C4-2B (cell line): Measurements from ENCODE around the gene MAB21L2.

Experiments
- H3K27ac ChIP-seq: fragments of 450-650 bp; 2 replicates; pipeline ENCODE4 v1.5.1; 2017
- ZFX ChIP-seq: fragments of 450-650 bp; IDR thresholded peaks from 2 replicates; pipeline ENCODE4 v1.6.1; 2017
- TF ChIP-seq, protein P1 (sequence below): fragments of 450-650 bp; conservative IDR thresholded peaks from 2 replicates; pipeline ENCODE4 v1.5.1; 2017; ENCODE audit warnings: mild to moderate bottlenecking

The MAB21L2 gene

GRCh38 chr4:150583287-150584110 is 1.5 kb downstream of the MAB21L2 start:
- no peak for TF ChIP-seq ZFX
- no peak overlapping the region for H3K27ac ChIP-seq

- no peak overlapping the region for H3K27ac ChIP-seq
- no peak for TF ChIP-seq ZFX
- TF ChIP-seq, protein P1, sequence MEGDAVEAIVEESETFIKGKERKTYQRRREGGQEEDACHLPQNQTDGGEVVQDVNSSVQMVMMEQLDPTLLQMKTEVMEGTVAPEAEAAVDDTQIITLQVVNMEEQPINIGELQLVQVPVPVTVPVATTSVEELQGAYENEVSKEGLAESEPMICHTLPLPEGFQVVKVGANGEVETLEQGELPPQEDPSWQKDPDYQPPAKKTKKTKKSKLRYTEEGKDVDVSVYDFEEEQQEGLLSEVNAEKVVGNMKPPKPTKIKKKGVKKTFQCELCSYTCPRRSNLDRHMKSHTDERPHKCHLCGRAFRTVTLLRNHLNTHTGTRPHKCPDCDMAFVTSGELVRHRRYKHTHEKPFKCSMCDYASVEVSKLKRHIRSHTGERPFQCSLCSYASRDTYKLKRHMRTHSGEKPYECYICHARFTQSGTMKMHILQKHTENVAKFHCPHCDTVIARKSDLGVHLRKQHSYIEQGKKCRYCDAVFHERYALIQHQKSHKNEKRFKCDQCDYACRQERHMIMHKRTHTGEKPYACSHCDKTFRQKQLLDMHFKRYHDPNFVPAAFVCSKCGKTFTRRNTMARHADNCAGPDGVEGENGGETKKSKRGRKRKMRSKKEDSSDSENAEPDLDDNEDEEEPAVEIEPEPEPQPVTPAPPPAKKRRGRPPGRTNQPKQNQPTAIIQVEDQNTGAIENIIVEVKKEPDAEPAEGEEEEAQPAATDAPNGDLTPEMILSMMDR, result no peak
Measured at GRCh38 chr4:150584111-150584915, 2.4 kb downstream of the MAB21L2 start.

DNA sequence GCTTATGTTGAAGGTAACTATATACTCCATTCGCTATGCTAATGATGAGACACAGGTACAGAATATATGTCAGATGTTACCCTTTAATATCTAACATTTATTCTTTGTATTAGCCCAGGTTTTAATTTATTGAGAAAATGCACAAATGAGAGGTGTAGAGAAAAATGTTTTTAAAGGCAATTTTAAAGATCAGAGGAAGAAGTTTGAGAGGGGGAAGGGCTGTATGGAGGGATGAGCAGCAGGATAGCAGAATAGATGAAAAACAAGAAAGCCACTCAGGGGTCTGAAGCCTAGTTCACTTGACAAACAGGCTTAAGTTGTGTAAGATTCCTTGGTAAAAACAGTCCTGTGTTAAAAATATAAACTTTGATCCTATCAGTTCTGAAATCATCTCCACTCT is 3.7 kb downstream of the MAB21L2 start:
- no peak overlapping the region for H3K27ac ChIP-seq
- no peak for TF ChIP-seq ZFX
- TF ChIP-seq, protein P1, result no peak

GRCh38 chr4:150586162-150586810 is 4.3 kb downstream of the MAB21L2 start:
- H3K27ac ChIP-seq, result no peak overlapping the region
- TF ChIP-seq ZFX, result no peak
- TF ChIP-seq, protein P1, result no peak

DNA sequence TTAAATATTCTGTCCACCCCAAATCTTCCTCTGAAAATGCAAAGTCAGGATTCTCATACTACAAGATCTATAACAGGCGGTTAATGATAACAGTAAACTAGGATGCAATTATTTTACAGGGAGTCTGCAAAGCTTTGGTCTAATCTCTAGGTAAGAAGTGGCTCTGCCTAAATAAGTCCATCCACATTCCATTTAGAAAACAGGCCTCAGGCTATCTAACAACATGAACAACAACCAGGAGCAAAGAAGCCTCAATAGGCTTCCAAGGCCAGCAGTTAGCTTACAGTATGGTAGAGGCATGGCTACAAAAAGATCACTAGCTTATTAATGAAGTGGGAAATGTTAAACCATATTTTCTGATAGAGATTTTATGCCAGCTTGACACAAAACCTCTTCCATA is 6.4 kb downstream of the MAB21L2 start:
- no peak overlapping the region for H3K27ac ChIP-seq
- no peak for TF ChIP-seq ZFX
- TF ChIP-seq, protein P1, result no peak

- TF ChIP-seq, protein P1, result no peak
- no peak for TF ChIP-seq ZFX
- no peak overlapping the region for H3K27ac ChIP-seq
Measured at GRCh38 chr4:150589157-150589556, 7.2 kb downstream of the MAB21L2 start.

GRCh38 chr4:150590631-150591030 is 8.7 kb downstream of the MAB21L2 start:
- no peak overlapping the region for H3K27ac ChIP-seq
- TF ChIP-seq, protein P1, result no peak
- TF ChIP-seq ZFX, result no peak
